ENCODE results near the gene SLK. TPM values are rescaled to one million over a fixed set of nuclear protein-coding genes. Genes with fewer than 3 reads are reported as not detected.

The SLK gene
- polyA plus RNA-seq, 1 of the 3 experiments (the other 2 are of a cell fraction): 4.0 TPM

DNA sequence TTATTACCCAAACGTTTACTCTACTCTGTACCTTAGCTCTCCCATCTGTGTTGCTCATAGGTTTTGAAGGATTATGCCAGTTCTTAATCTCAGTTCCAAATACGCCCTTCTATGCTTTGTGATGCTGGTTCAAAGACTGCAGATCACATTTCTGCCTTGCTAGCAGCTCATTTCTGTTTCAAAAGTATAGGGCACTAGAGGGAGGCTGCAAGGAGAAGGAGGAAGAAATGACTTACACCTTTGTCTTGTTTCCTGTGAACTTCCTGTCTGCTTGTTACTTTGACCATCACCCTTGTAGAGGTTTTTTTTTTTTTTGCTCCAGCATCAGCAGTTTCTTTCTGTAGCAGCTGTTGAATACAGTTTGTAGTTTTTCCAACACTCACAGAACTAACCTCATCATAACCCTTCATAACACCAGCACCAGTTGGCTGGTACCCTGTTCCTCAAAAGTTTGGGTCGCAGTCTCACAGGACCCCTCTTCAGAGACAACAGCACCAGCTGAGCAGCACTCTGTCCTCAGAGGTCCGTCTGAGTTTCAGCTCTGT is 16.5 kb downstream of the SLK start:
- H3K9ac ChIP-seq: 0 out of 2 replicates have a peak overlapping the region, but pooled peaks have one; percentile 9
- H4K20me1 ChIP-seq (ENCODE audit: insufficient read depth): peaks cover 31% of the 10 kb centered on the region
- peaks cover 0 to 22% of the 10 kb centered on the region in 2 experiments; a peak in 3 of 4 replicates for H3K4me1 ChIP-seq (ENCODE audit: control insufficient read depth in 1 of 2, insufficient read depth in 2 of 2, low read depth in 1 of 2, low read length in 1 of 2)
- DNase-seq: no peak
- peak overlapping the region in 1 of 2 experiments; percentile 7; a peak in 1 of 4 replicates for H3K27ac ChIP-seq (ENCODE audit: low read depth in 2 of 2, low read length in 1 of 2)
- ChIA-PET POLR2A (no interaction called here), CTCF (interaction anchor here (0.6 to 1.9 kb wide), 7 partner anchors 13 to 141 kb away, joined by 3 to 6 read pairs (median 3); no protein-coding TSS in a partner anchor)
- peaks cover 99% of the 10 kb centered on the region for H3K79me2 ChIP-seq (ENCODE audit: insufficient read depth)
- H3K9me3 ChIP-seq: no peaks in the 10 kb centered on the region
- TF ChIP-seq POLR2AphosphoS5 (IDR thresholded peaks at IDR 0.05; ENCODE audit: low read depth, low read length) (no peak), TAF1 (IDR thresholded peaks at IDR 0.05; ENCODE audit: borderline replicate concordance, low read depth, low read length) (no peak), RFX5 (IDR thresholded peaks at IDR 0.05; ENCODE audit: low read length) (no peak), YY1 (IDR thresholded peaks at IDR 0.05; ENCODE audit: low read depth) (no peak), MEF2A (IDR thresholded peaks at IDR 0.05; ENCODE audit: borderline replicate concordance, low read depth) (no peak)
- TF ChIP-seq, protein P1, sequence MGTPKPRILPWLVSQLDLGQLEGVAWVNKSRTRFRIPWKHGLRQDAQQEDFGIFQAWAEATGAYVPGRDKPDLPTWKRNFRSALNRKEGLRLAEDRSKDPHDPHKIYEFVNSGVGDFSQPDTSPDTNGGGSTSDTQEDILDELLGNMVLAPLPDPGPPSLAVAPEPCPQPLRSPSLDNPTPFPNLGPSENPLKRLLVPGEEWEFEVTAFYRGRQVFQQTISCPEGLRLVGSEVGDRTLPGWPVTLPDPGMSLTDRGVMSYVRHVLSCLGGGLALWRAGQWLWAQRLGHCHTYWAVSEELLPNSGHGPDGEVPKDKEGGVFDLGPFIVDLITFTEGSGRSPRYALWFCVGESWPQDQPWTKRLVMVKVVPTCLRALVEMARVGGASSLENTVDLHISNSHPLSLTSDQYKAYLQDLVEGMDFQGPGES (IDR thresholded peaks at IDR 0.05; ENCODE audit: low read depth, low read length): no peak
- H3K4me2 ChIP-seq: peak overlapping the region; percentile 38; the same call in 1 of the 2 replicates
- H3F3A ChIP-seq (replicated peaks; ENCODE audit: insufficient read depth): no peaks in the 10 kb centered on the region
- no peaks in the 10 kb centered on the region for H3K9me2 ChIP-seq
- H3K4me3 ChIP-seq (ENCODE audit: low read depth in 2 of 2, low read length in 1 of 2): no peak overlapping the region
- no peaks in the 10 kb centered on the region for H3K27me3 ChIP-seq (ENCODE audit: insufficient read depth)
- H2AFZ ChIP-seq (ENCODE audit: low read depth): no peak overlapping the region
- WGBS (ENCODE audit: low lambda C conversion rate): 82% methylated on average over 4 of the region's 4 CpGs
- H3K36me3 ChIP-seq (replicated peaks in 1 of 2; ENCODE audit: control insufficient read depth in 1 of 2, insufficient read depth in 2 of 2, low read length in 1 of 2): peaks cover 0 to 3% of the 10 kb centered on the region in 2 experiments

DNA sequence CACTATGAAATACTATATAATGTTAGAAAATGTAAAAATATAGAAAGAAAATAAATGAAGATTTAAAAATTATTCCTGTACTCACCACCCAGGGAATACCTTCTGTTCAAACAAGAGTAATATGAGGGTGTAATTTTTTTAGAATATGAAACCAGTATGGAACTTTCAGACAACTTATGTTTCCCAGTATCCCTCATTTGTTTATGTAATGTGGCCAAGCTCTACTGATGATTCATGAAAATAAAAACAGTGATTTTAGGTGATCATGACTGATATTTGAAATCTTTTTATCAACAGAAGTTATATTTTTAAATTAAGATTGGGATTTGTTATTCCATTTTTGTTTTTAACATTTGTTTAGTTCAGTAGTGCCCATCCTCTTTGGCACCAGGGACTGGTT is 18.8 kb downstream of the SLK start:
- Histone ChIP-seq H4K20me1 (ENCODE audit: insufficient read depth) (peaks cover 31% of the 10 kb centered on the region), H3K27ac (ENCODE audit: low read depth in 2 of 2, low read length in 1 of 2) (no peak overlapping the region), H3K9me3 (no peaks in the 10 kb centered on the region), H3K4me1 (ENCODE audit: control insufficient read depth in 1 of 2, insufficient read depth in 2 of 2, low read depth in 1 of 2, low read length in 1 of 2) (peaks cover 0 to 18% of the 10 kb centered on the region in 2 experiments; a peak in 3 of 4 replicates), H3K9me2 (no peaks in the 10 kb centered on the region), H3F3A (replicated peaks; ENCODE audit: insufficient read depth) (no peaks in the 10 kb centered on the region), H3K79me2 (ENCODE audit: insufficient read depth) (peaks cover 99% of the 10 kb centered on the region), H3K4me2 (no peak overlapping the region), H2AFZ (ENCODE audit: low read depth) (no peak overlapping the region), H3K27me3 (ENCODE audit: insufficient read depth) (no peaks in the 10 kb centered on the region), H3K36me3 (replicated peaks in 1 of 2; ENCODE audit: control insufficient read depth in 1 of 2, insufficient read depth in 2 of 2, low read length in 1 of 2) (peaks cover 0 to 3% of the 10 kb centered on the region in 2 experiments), H3K4me3 (ENCODE audit: low read depth in 2 of 2, low read length in 1 of 2) (no peak overlapping the region), H3K9ac (no peak overlapping the region)
- no peak for DNase-seq
- CTCF ChIA-PET: interaction anchor here (0.7 kb wide), 1 partner anchor 137 kb away, joined by 3 read pairs; no protein-coding TSS in a partner anchor
- TF ChIP-seq RCOR1 (IDR thresholded peaks at IDR 0.05; ENCODE audit: low read length) (no peak), NRF1 (IDR thresholded peaks at IDR 0.05; ENCODE audit: low read depth, low read length) (no peak)
- TF ChIP-seq, protein P2, sequence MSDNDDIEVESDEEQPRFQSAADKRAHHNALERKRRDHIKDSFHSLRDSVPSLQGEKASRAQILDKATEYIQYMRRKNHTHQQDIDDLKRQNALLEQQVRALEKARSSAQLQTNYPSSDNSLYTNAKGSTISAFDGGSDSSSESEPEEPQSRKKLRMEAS (IDR thresholded peaks at IDR 0.05; ENCODE audit: low read depth): no peak
- POLR2A ChIA-PET: no interaction called here

DNA sequence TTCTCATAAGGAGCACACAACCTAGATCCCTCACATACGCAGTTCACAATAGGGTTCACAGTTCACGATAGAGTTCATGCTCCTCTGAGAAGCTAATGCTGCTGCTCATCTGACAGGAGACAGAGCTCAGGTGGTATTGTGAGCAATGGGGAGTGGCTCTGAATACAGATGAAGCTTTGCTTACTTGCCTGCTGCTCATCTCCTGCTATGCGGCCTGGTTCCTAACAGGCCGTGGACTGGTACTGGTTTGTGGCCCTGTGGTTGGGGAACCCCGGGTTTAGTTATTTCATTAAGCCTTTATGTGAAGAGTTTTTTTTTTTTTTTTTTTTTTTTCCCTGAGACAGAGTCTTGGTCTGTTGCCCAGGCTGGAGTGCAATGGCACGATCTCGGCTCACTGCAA is 19.4 kb downstream of the SLK start:
- Histone ChIP-seq H3K27ac (ENCODE audit: low read depth in 2 of 2, low read length in 1 of 2) (no peak overlapping the region), H3K36me3 (replicated peaks in 1 of 2; ENCODE audit: control insufficient read depth in 1 of 2, insufficient read depth in 2 of 2, low read length in 1 of 2) (peaks cover 2 to 4% of the 10 kb centered on the region in 2 experiments), H3K79me2 (ENCODE audit: insufficient read depth) (peaks cover 95% of the 10 kb centered on the region), H3K9ac (no peak overlapping the region), H3K4me3 (ENCODE audit: low read depth in 2 of 2, low read length in 1 of 2) (no peak overlapping the region), H3K27me3 (ENCODE audit: insufficient read depth) (no peaks in the 10 kb centered on the region), H3K4me2 (no peak overlapping the region), H3K4me1 (ENCODE audit: control insufficient read depth in 1 of 2, insufficient read depth in 2 of 2, low read depth in 1 of 2, low read length in 1 of 2) (peaks cover 0 to 17% of the 10 kb centered on the region in 2 experiments; a peak in 3 of 4 replicates), H2AFZ (ENCODE audit: low read depth) (no peak overlapping the region), H3K9me3 (no peaks in the 10 kb centered on the region), H3F3A (replicated peaks; ENCODE audit: insufficient read depth) (no peaks in the 10 kb centered on the region), H4K20me1 (ENCODE audit: insufficient read depth) (peaks cover 31% of the 10 kb centered on the region), H3K9me2 (no peaks in the 10 kb centered on the region)
- ChIA-PET POLR2A (no interaction called here), CTCF (no interaction called here)
- no peak for DNase-seq
- 94% methylated on average over 7 of the region's 7 CpGs for WGBS (ENCODE audit: low lambda C conversion rate)
- TF ChIP-seq, protein P3, sequence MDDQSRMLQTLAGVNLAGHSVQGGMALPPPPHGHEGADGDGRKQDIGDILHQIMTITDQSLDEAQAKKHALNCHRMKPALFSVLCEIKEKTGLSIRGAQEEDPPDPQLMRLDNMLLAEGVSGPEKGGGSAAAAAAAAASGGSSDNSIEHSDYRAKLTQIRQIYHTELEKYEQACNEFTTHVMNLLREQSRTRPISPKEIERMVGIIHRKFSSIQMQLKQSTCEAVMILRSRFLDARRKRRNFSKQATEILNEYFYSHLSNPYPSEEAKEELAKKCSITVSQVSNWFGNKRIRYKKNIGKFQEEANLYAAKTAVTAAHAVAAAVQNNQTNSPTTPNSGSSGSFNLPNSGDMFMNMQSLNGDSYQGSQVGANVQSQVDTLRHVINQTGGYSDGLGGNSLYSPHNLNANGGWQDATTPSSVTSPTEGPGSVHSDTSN (IDR thresholded peaks at IDR 0.05): no peak
- no peak for TF ChIP-seq TCF12 (IDR thresholded peaks at IDR 0.05)
- no peak for TF ChIP-seq TEAD4 (IDR thresholded peaks at IDR 0.05; ENCODE audit: borderline replicate concordance, insufficient read depth)
- no peak for TF ChIP-seq SMC3 (IDR thresholded peaks at IDR 0.05; ENCODE audit: low read depth, low read length)
- TF ChIP-seq, protein P4, sequence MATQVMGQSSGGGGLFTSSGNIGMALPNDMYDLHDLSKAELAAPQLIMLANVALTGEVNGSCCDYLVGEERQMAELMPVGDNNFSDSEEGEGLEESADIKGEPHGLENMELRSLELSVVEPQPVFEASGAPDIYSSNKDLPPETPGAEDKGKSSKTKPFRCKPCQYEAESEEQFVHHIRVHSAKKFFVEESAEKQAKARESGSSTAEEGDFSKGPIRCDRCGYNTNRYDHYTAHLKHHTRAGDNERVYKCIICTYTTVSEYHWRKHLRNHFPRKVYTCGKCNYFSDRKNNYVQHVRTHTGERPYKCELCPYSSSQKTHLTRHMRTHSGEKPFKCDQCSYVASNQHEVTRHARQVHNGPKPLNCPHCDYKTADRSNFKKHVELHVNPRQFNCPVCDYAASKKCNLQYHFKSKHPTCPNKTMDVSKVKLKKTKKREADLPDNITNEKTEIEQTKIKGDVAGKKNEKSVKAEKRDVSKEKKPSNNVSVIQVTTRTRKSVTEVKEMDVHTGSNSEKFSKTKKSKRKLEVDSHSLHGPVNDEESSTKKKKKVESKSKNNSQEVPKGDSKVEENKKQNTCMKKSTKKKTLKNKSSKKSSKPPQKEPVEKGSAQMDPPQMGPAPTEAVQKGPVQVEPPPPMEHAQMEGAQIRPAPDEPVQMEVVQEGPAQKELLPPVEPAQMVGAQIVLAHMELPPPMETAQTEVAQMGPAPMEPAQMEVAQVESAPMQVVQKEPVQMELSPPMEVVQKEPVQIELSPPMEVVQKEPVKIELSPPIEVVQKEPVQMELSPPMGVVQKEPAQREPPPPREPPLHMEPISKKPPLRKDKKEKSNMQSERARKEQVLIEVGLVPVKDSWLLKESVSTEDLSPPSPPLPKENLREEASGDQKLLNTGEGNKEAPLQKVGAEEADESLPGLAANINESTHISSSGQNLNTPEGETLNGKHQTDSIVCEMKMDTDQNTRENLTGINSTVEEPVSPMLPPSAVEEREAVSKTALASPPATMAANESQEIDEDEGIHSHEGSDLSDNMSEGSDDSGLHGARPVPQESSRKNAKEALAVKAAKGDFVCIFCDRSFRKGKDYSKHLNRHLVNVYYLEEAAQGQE (IDR thresholded peaks at IDR 0.05; ENCODE audit: low read depth, low read length): no peak
- TF ChIP-seq, protein P5, sequence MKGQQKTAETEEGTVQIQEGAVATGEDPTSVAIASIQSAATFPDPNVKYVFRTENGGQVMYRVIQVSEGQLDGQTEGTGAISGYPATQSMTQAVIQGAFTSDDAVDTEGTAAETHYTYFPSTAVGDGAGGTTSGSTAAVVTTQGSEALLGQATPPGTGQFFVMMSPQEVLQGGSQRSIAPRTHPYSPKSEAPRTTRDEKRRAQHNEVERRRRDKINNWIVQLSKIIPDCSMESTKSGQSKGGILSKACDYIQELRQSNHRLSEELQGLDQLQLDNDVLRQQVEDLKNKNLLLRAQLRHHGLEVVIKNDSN (IDR thresholded peaks at IDR 0.05; ENCODE audit: borderline replicate concordance, low read depth): no peak
- no peak for TF ChIP-seq ELF1 (IDR thresholded peaks at IDR 0.05)
